ENCODE results near the gene MYT1. TPM values are rescaled to one million over a fixed set of nuclear protein-coding genes. Genes with fewer than 3 reads are reported as not detected.

The MYT1 gene
- total and polyA plus RNA-seq, 2 of the 8 experiments (the other 6 are each of a cell fraction or from before 2014, with no cell fraction given) = 0.63 to 2.0 TPM

DNA sequence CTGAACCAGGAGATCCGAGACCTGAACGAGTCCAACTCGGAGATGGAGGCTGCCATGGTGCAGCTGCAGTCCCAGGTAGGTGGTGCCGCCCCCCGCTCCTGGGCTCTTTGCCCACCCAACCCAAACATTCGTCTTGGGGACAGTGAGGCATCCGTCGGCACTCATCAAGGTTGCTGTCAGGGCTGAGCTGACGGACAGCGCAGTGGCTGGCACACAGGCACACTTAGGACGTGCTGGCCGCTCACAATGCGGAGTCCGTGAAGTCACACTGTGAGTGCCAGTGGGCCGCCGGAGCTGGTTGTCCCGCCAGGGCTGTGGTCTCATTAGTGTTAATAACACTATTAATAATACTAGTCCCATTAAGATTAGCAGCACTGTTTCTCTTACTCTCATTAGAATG lies 73.1 kb downstream of the MYT1 start:
- no peaks in the 10 kb centered on the region for H3K79me1 ChIP-seq (ENCODE audit: low read depth, low read length)
- CTCF ChIA-PET (ENCODE audit: partially characterized antibody) = interaction anchor here (0.7 to 1.4 kb wide), 3 partner anchors 13 to 92 kb away, joined by 3 to 8 read pairs (median 5); no protein-coding TSS in a partner anchor
- H4K8ac ChIP-seq (ENCODE audit: extremely low read depth, insufficient read depth, low read length) = no peak overlapping the region
- no peak overlapping the region for H2BK5ac ChIP-seq (ENCODE audit: low read depth, low read length)
- no peak overlapping the region for H4K5ac ChIP-seq (ENCODE audit: insufficient read length, low read depth, low read length)
- no peak overlapping the region for H3K4ac ChIP-seq (replicated peaks; ENCODE audit: insufficient read length, low read depth, low read length)
- H4K91ac ChIP-seq (replicated peaks; ENCODE audit: insufficient read length, low read length) = no peak overlapping the region
- no peaks in the 10 kb centered on the region for H3K36me3 ChIP-seq (ENCODE audit: control insufficient read depth in 2 of 4, insufficient read depth in 4 of 4, low read length in 3 of 4)
- peaks cover 3 to 30% of the 10 kb centered on the region in 2 experiments; a peak in 2 of 4 replicates for H3K9me3 ChIP-seq (ENCODE audit: insufficient read depth in 2 of 2, low read depth in 1 of 2, low read length in 1 of 2)
- no peak overlapping the region for H3K4me3 ChIP-seq (ENCODE audit: extremely low read depth in 1 of 4, insufficient read depth in 2 of 4, low read depth in 3 of 4, low read length in 4 of 4)
- no peaks in the 10 kb centered on the region for H4K20me1 ChIP-seq (replicated peaks in 1 of 2; ENCODE audit: control insufficient read depth in 1 of 2, insufficient read depth in 2 of 2, low read length in 2 of 2)
- POLR2A ChIA-PET (ENCODE audit: partially characterized antibody) = interaction anchor here (1.8 kb wide), 1 partner anchor 14 kb away, joined by 6 read pairs; no protein-coding TSS in a partner anchor
- no peak overlapping the region for H2BK20ac ChIP-seq (ENCODE audit: low read length)
- H2AFZ ChIP-seq (ENCODE audit: low read length) = no peak overlapping the region
- no peak overlapping the region for H3K9ac ChIP-seq (replicated peaks in 1 of 4; ENCODE audit: extremely low read depth in 1 of 4, low read depth in 3 of 4, low read length in 3 of 4)
- FAIRE-seq (no peak), DNase-seq (ENCODE audit: low read depth in 1 of 2, low spot score in 2 of 2) (no peak)
- H3K27ac ChIP-seq (ENCODE audit: low read depth, low read length) = no peak overlapping the region
- H3K4me2 ChIP-seq (ENCODE audit: insufficient read depth in 1 of 2, low read depth in 2 of 2, low read length in 2 of 2) = no peak overlapping the region
- H2AK5ac ChIP-seq (ENCODE audit: low read depth, low read length) = no peak overlapping the region
- H3K23me2 ChIP-seq (ENCODE audit: low read depth, low read length) = no peaks in the 10 kb centered on the region
- H2BK12ac ChIP-seq (ENCODE audit: low read depth, low read length) = no peak overlapping the region
- 89% methylated on average over 17 of the region's 17 CpGs; no CpG with 5 or more reads in 1 of the 2 experiments for WGBS, 2 experiments (ENCODE audit: extremely low coverage in 1 of 2, insufficient coverage in 1 of 2, insufficient read length in 1 of 2, insufficient replicate concordance in 2 of 2, low coverage in 1 of 2, low lambda C conversion rate in 2 of 2, missing lambda C conversion rate in 1 of 2)
- no peak overlapping the region for H2BK120ac ChIP-seq (replicated peaks; ENCODE audit: low read depth, low read length)
- H3K14ac ChIP-seq (ENCODE audit: insufficient read length) = no peak overlapping the region
- H3K18ac ChIP-seq (ENCODE audit: extremely low read depth, low read length) = no peak overlapping the region
- H3K79me2 ChIP-seq (ENCODE audit: control insufficient read depth in 1 of 2, insufficient read depth in 2 of 2, low read length in 2 of 2) = no peaks in the 10 kb centered on the region
- H3K4me1 ChIP-seq (replicated peaks in 1 of 4; ENCODE audit: control insufficient read depth in 3 of 4, insufficient read depth in 4 of 4, low read length in 3 of 4) = no peaks in the 10 kb centered on the region
- no peak overlapping the region for H3K56ac ChIP-seq (replicated peaks; ENCODE audit: insufficient read length, low read depth, low read length)
- no peak overlapping the region for H2BK15ac ChIP-seq (ENCODE audit: low read length)
- H3K23ac ChIP-seq (ENCODE audit: insufficient read length) = no peak overlapping the region
- H3K27me3 ChIP-seq (replicated peaks in 1 of 4; ENCODE audit: control insufficient read depth in 3 of 4, extremely low read depth in 1 of 4, insufficient read depth in 3 of 4, low read length in 3 of 4) = no peaks in the 10 kb centered on the region; a peak in 1 of 7 replicates
- TF ChIP-seq JUND (IDR thresholded peaks at IDR 0.05; ENCODE audit: low read length) (no peak), SP2 (IDR thresholded peaks at IDR 0.05; ENCODE audit: low read length) (no peak), RFX5 (IDR thresholded peaks at IDR 0.05; ENCODE audit: borderline replicate concordance, low read depth, low read length) (no peak), POLR2A (IDR thresholded peaks at IDR 0.05; ENCODE audit: control extremely low read depth in 1 of 2, low read depth in 2 of 2, low read length in 2 of 2) (no peak), MAFK (IDR thresholded peaks at IDR 0.05; ENCODE audit: low read depth, low read length) (no peak), SP4 (IDR thresholded peaks at IDR 0.05; ENCODE audit: low read length) (no peak), RNF2 (IDR thresholded peaks at IDR 0.05; ENCODE audit: borderline replicate concordance, low read depth, low read length, missing control alignments, poor library complexity, severe bottlenecking) (no peak), YY1 (IDR thresholded peaks at IDR 0.05; ENCODE audit: low read depth, low read length) (no peak), FOSL1 (IDR thresholded peaks at IDR 0.05; ENCODE audit: insufficient read depth, low read depth, low read length) (no peak), ASH2L (IDR thresholded peaks at IDR 0.05; ENCODE audit: low read length) (no peak), SAP30 (IDR thresholded peaks at IDR 0.05; ENCODE audit: insufficient read depth, insufficient replicate concordance, low read length) (no peak), PHF8 (conservative IDR thresholded peaks at IDR 0.05; ENCODE audit: low read depth, low read length) (no peak)
- TF ChIP-seq, protein P1, sequence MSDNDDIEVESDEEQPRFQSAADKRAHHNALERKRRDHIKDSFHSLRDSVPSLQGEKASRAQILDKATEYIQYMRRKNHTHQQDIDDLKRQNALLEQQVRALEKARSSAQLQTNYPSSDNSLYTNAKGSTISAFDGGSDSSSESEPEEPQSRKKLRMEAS (IDR thresholded peaks at IDR 0.05) = no peak
- TF ChIP-seq, protein P2, sequence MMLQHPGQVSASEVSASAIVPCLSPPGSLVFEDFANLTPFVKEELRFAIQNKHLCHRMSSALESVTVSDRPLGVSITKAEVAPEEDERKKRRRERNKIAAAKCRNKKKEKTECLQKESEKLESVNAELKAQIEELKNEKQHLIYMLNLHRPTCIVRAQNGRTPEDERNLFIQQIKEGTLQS (IDR thresholded peaks at IDR 0.05; ENCODE audit: insufficient read depth, low read depth, low read length) = no peak

Data from H1 (cell line).